OCI-LY7 (cell line): ENCODE data around the gene ZNF75A. TPM values are rescaled to one million over a fixed set of nuclear protein-coding genes. Genes with fewer than 3 reads are reported as not detected.

Experiments
- BruUV-seq: library from RNA; stranded (reverse); fragments of 400-500 nt; replicated peaks from 2 replicates; lab custom pipeline; 2021; lab: Mats Ljungman, UMichigan
- CTCF ChIA-PET: fragments of 300-600 bp; sonication (Branson Sonifier 250); formaldehyde crosslinking; loops from one replicate; lab custom pipeline; 2022; ENCODE audit warnings: antibody characterized with exemption; ENCODE audit not compliant: unreplicated experiment; lab: Charles Lee
- POLR2A ChIA-PET: fragments of 300-600 bp; sonication (Branson Sonifier 250); formaldehyde crosslinking; loops from one replicate; lab custom pipeline; 2022; ENCODE audit warnings: antibody characterized with exemption; lab: Charles Lee
- DNase-seq: peaks from one replicate; pipeline ENCODE4 v3.0.0-alpha.2; 2015; ENCODE audit warnings: low spot score
- H2AFZ ChIP-seq: fragments of 200-600 bp; sonication (generic), shearing (Covaris generic); 2 replicates; pipeline ENCODE4 v1.6.1; 2014; ENCODE audit warnings: mild to moderate bottlenecking, antibody characterized with exemption, low read length, moderate library complexity
- H3K27ac ChIP-seq: fragments of 200-600 bp; sonication (generic); 2 replicates; pipeline ENCODE4 v1.5.1; 2014; ENCODE audit warnings: mixed run types, low read depth, mild to moderate bottlenecking, moderate library complexity, low read length, inconsistent platforms; ENCODE audit not compliant: poor library complexity, severe bottlenecking
- H3K36me3 ChIP-seq: fragments of 200-600 bp; sonication (generic); 2 replicates; pipeline ENCODE4 v1.6.1; 2014; ENCODE audit warnings: mild to moderate bottlenecking, antibody characterized with exemption, low read length, moderate library complexity, mixed read lengths; ENCODE audit not compliant: insufficient read depth
- H3K4me1 ChIP-seq: fragments of 200-600 bp; sonication (generic); 2 replicates; pipeline ENCODE4 v1.5.1; 2014; ENCODE audit warnings: mild to moderate bottlenecking, low read length; ENCODE audit not compliant: insufficient read depth, poor library complexity, severe bottlenecking
- H3K4me2 ChIP-seq: fragments of 200-600 bp; sonication (generic); 2 replicates; pipeline ENCODE4 v1.6.1; 2014; ENCODE audit warnings: mild to moderate bottlenecking, low read length
- H3K4me3 ChIP-seq: fragments of 200-600 bp; sonication (generic); 2 replicates; pipeline ENCODE4 v1.5.1; 2014; ENCODE audit warnings: mild to moderate bottlenecking, low read depth, low read length; ENCODE audit not compliant: poor library complexity, severe bottlenecking
- H3K79me2 ChIP-seq: fragments of 200-600 bp; sonication (generic); 2 replicates; pipeline ENCODE4 v1.6.1; 2016; ENCODE audit warnings: low read depth, mild to moderate bottlenecking, low read length, moderate library complexity, mixed read lengths; ENCODE audit not compliant: insufficient read depth
- H3K9me2 ChIP-seq: fragments of 200-600 bp; sonication (generic); 2 replicates; pipeline ENCODE4 v1.6.1; 2016; ENCODE audit warnings: mild to moderate bottlenecking, low read length, mixed read lengths; ENCODE audit not compliant: insufficient read depth
- H3K9me3 ChIP-seq: fragments of 200-600 bp; sonication (generic); 2 replicates; pipeline ENCODE4 v1.6.1; 2014; ENCODE audit warnings: mild to moderate bottlenecking, mixed run types, low read length, mixed read lengths
- H4K20me1 ChIP-seq: fragments of 200-600 bp; sonication (generic); 2 replicates; pipeline ENCODE4 v1.6.1; 2014; ENCODE audit warnings: mild to moderate bottlenecking, antibody characterized with exemption, low read length, moderate library complexity, mixed read lengths; ENCODE audit not compliant: insufficient read depth
- CTCF ChIP-seq: fragments of 200-600 bp; sonication (generic); conservative IDR thresholded peaks from 2 replicates; pipeline ENCODE4 v1.5.1; 2014; ENCODE audit warnings: mild to moderate bottlenecking, antibody characterized with exemption, low read length, moderate library complexity, mixed read lengths
- EZH2phosphoT487 ChIP-seq: fragments of 200-600 bp; sonication (generic); IDR thresholded peaks from 2 replicates; pipeline ENCODE4 v1.6.1; 2018; ENCODE audit warnings: low read depth, borderline replicate concordance, mild to moderate bottlenecking, mixed run types, antibody characterized with exemption, low read length, moderate library complexity, mixed read lengths
- intact Hi-C: fragments of 100-400 bp; cut with micrococcal nuclease; formaldehyde crosslinking; loops from one replicate; pipeline ENCODE4 v1.10.0; 2022; ENCODE audit not compliant: unreplicated experiment
- total RNA-seq, 2 experiments: library from RNA; depleted of rRNA in 1 of 2; stranded (reverse); fragments of >200 nt in 1 of 2; shearing (Covaris generic) in 1 of 2; gene quantifications; 2 replicates each; pipeline ENCODE4 v1.2.3, GENCODE V29; 2014 to 2022

ZNF75A gene
- total RNA-seq, 2 experiments from 2014 or later, result 2.6 to 23.0 TPM

GRCh38 chr16:3346041-3346440 is 40.7 kb downstream of the ZNF75A start:
- DNase-seq, result no peak
- Histone ChIP-seq H3K27ac (no peak overlapping the region), H3K9me3 (no peaks in the 10 kb centered on the region), H2AFZ (no peak overlapping the region; the same call in 1 of the 2 replicates), H3K79me2 (no peaks in the 10 kb centered on the region), H3K36me3 (no peaks in the 10 kb centered on the region), H3K9me2 (no peaks in the 10 kb centered on the region), H3K4me2 (no peak overlapping the region), H3K4me3 (no peak overlapping the region), H3K4me1 (peaks cover 43% of the 10 kb centered on the region), H4K20me1 (no peaks in the 10 kb centered on the region)
- no peak for TF ChIP-seq EZH2phosphoT487
- TF ChIP-seq CTCF, result no peak
- CTCF ChIA-PET, result no interaction called here
- POLR2A ChIA-PET, result no interaction called here
- intact Hi-C loops, result no loop called here
- no TSS peak for BruUV-seq

- CTCF ChIA-PET, result no interaction called here
- H3K27ac ChIP-seq, result peak overlapping the region; percentile 98
- no TSS peak for BruUV-seq
Observed at GRCh38 chr16:3347586-3347985, 42.3 kb downstream of the ZNF75A start.

More at GRCh38 chr16:3347586-3347985, 42.3 kb downstream of the ZNF75A start:
- Histone ChIP-seq H3K36me3 (no peaks in the 10 kb centered on the region), H3K9me3 (no peaks in the 10 kb centered on the region), H3K9me2 (no peaks in the 10 kb centered on the region), H2AFZ (no peak overlapping the region), H3K4me2 (peak overlapping the region; percentile 61), H3K4me1 (peaks cover 53% of the 10 kb centered on the region), H3K79me2 (no peaks in the 10 kb centered on the region), H3K4me3 (no peak overlapping the region), H4K20me1 (no peaks in the 10 kb centered on the region)
- no peak for TF ChIP-seq CTCF
- no peak for TF ChIP-seq EZH2phosphoT487
- POLR2A ChIA-PET, result no interaction called here
- DNase-seq, result no peak
- intact Hi-C loops, result no loop called here
